GM21619 (cell line): Measurements from ENCODE around the gene RTL3.

Experiments
- ATAC-seq: cut with Tn5 transposase; IDR thresholded peaks from one replicate; pipeline ENCODE4 v1.9.1; 2021; ENCODE audit not compliant: unreplicated experiment

The RTL3 gene

GRCh38 chrX:78619834-78620233, 39.3 kb downstream of the RTL3 start:
- ATAC-seq, result no peak

- no peak for ATAC-seq
These were observed 40.1 kb downstream of the RTL3 start for GRCh38 chrX:78618987-78619386.

GRCh38 chrX:78614264-78614663, 44.9 kb downstream of the RTL3 start:
- no peak for ATAC-seq
